ENCODE measurements around the gene BRAF. TPM values are rescaled to one million over a fixed set of nuclear protein-coding genes. Genes with fewer than 3 reads are reported as not detected.
"Not testable (repeated sequence)": the region's sequence is repeated elsewhere in the genome, so short reads cannot be mapped to it uniquely, and the experiment has no call there.

The BRAF gene
- total RNA-seq, 4 donors from 2014 or later, result 36.5 to 59.6 (median 45.4) TPM

DNA sequence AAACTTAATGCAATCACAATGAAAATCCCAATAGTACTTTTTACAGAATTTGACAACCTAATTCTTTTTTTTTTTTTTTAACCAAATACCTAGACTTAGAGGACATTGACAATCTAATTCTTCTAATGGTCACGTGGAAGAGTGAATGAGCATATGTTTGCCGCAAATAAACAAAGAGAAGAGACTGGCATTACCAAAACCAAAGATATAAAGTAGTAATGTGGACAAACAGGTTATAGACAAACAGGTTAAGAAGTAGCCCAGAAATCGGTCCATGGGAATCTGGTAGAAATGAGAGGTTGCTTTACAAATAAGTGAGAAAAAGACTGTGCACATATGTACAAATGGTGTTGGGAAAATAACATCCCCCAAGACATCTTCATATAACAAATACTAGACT lies 27.7 kb downstream of the BRAF start:
- 84 to 87% methylated on average over 3 of the region's 3 CpGs for WGBS, 2 donors
- DNase-seq (ENCODE audit: low spot score in 2 of 2), result no peak
- H3K4me3 ChIP-seq (ENCODE audit: low read depth, poor library complexity, severe bottlenecking), result no peak overlapping the region
- TF ChIP-seq, protein P1, sequence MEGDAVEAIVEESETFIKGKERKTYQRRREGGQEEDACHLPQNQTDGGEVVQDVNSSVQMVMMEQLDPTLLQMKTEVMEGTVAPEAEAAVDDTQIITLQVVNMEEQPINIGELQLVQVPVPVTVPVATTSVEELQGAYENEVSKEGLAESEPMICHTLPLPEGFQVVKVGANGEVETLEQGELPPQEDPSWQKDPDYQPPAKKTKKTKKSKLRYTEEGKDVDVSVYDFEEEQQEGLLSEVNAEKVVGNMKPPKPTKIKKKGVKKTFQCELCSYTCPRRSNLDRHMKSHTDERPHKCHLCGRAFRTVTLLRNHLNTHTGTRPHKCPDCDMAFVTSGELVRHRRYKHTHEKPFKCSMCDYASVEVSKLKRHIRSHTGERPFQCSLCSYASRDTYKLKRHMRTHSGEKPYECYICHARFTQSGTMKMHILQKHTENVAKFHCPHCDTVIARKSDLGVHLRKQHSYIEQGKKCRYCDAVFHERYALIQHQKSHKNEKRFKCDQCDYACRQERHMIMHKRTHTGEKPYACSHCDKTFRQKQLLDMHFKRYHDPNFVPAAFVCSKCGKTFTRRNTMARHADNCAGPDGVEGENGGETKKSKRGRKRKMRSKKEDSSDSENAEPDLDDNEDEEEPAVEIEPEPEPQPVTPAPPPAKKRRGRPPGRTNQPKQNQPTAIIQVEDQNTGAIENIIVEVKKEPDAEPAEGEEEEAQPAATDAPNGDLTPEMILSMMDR (IDR thresholded peaks at IDR 0.05), result no peak
- no peak for TF ChIP-seq POLR2A (IDR thresholded peaks at IDR 0.05)
- intact Hi-C loops (cut with DNase I; ENCODE audit: low total_unique reads), result no loop called here

DNA sequence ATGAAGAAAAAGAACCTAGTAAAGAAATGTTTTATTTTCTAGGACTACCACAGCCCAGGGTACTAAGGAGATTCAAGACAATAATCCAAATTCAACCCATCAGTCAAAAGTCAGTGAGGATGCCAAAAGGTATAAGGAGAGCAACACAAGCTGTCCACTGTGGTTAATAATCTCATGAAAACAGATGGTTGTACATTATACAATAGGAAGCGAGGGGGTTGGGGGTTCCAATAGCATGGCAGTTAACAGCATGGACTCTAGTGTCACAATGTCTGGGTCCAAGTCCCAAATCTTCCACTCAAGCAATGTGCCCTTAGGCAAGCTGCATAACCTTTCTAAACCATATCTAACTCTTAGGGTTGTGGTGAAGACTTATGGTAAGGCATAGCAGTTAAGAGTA lies 35.1 kb downstream of the BRAF start:
- intact Hi-C loops (cut with DNase I; ENCODE audit: low total_unique reads), result no loop called here
- DNase-seq (ENCODE audit: low spot score in 2 of 2), result no peak
- H3K4me3 ChIP-seq (ENCODE audit: low read depth, poor library complexity, severe bottlenecking), result no peak overlapping the region
- WGBS, 2 donors, result 90 to 95% methylated on average over 1 of the region's 1 CpG
- TF ChIP-seq, protein P1 (IDR thresholded peaks at IDR 0.05), result no peak

DNA sequence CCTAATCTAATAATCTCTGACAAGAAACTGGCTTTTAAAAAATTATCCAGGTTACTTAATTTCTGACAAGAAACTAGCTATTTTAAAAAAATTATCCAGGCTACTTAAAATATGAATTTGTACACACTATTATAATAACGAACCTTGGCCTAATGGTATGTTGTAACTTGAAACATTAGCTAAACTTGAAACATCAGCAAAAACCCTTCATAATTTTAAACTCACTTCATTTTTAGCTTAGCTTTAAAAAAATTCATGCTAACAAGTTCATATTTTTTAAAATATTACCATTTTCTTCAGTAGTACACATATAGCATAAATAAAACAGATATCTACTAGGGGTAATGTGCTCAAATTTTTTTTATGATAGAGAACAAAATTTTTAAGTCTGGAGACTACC lies 35.6 kb downstream of the BRAF start:
- no peak for DNase-seq (ENCODE audit: low spot score in 2 of 2)
- TF ChIP-seq, protein P1 (IDR thresholded peaks at IDR 0.05), result no peak
- TF ChIP-seq POLR2A (IDR thresholded peaks at IDR 0.05), result no peak
- whole genome bisulfite sequencing, 2 donors, result 65 to 77% methylated on average over 1 of the region's 1 CpG
- intact Hi-C loops (cut with DNase I; ENCODE audit: low total_unique reads), result no loop called here
- H3K4me3 ChIP-seq (ENCODE audit: low read depth, poor library complexity, severe bottlenecking), result no peak overlapping the region

DNA sequence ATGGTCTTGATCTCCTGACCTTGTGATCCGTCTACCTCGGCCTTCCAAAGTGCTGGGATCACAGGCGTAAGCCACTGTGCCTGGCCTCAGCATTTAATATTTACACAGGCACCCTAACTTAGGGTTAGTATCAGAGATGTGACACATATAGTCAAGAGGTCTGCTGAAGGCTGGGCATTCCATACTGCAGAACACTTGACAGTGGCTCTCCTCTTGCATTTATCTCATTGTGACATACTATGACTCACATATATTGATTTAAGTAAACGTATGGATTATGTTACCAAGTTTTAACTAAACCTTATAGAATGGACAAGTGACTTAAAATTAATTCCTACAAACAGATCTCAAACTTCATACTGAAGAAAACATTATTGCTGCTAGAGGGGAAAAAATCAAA lies 36.6 kb downstream of the BRAF start:
- intact Hi-C loops (cut with DNase I; ENCODE audit: low total_unique reads), result no loop called here
- no peak for DNase-seq (ENCODE audit: low spot score in 2 of 2)
- H3K4me3 ChIP-seq (ENCODE audit: low read depth, poor library complexity, severe bottlenecking), result no peak overlapping the region
- no peak for TF ChIP-seq POLR2A (IDR thresholded peaks at IDR 0.05)
- TF ChIP-seq, protein P1 (IDR thresholded peaks at IDR 0.05), result no peak
- 95 to 96% methylated on average over 4 of the region's 4 CpGs for WGBS, 2 donors

DNA sequence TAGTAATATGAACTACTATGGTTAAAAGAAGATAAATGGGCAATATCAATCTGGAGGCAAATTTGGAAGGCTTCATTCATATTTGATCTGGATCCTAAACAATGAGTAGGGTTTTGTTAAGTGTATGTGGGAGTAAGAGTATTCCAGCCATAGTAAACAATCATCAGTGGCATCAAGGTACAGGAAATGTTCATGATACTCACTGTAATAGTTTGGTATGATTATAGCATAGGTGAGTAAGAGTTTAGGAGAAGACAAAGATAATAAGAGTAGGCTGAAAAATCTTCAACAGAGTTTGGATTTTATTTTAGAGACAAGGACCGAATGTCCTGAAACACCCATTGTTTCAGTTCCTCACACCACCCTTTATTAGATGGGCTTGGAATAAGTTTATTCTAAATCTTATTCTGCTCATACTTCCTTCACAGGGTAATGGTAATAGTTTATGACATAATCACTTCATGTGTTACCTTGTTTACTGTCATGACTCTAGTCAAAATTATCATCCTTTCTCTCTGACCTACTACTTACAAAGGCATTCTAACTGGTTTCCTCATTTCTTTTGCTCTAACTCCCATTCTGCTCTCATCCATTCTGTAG lies 38.9 kb downstream of the BRAF start:
- 59 to 79% methylated on average over 1 of the region's 1 CpG for WGBS, 2 donors
- H3K4me3 ChIP-seq (ENCODE audit: low read depth, poor library complexity, severe bottlenecking), result no peak overlapping the region
- TF ChIP-seq, protein P1 (IDR thresholded peaks at IDR 0.05), result no peak
- TF ChIP-seq POLR2A (IDR thresholded peaks at IDR 0.05), result no peak
- no peak for DNase-seq (ENCODE audit: low spot score in 2 of 2)
- intact Hi-C loops (cut with DNase I; ENCODE audit: low total_unique reads), result no loop called here

DNA sequence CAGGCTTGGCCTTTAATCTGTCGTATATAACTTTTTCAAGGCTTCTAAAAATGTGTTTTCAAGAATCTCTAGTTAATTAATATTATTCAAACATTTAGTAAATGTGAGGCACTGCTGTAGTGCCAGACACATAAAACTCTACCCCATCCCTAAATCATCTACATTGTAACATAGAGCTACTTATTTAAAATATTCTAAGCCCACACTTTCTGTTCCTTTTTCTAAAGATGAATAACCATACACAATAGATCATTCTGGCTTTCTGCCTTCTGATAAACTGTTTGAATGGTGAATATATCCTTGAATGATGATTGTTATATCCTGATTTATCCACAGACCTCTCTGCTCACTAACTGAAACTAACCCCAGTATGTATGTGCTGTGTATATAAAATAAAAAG lies 41.4 kb downstream of the BRAF start:
- no peak overlapping the region for H3K4me3 ChIP-seq (ENCODE audit: low read depth, poor library complexity, severe bottlenecking)
- DNase-seq (ENCODE audit: low spot score in 2 of 2), result no peak
- WGBS, 2 donors, result 83 to 97% methylated on average over 1 of the region's 1 CpG
- intact Hi-C loops (cut with DNase I; ENCODE audit: low total_unique reads), result no loop called here
- no peak for TF ChIP-seq POLR2A (IDR thresholded peaks at IDR 0.05)
- TF ChIP-seq, protein P1 (IDR thresholded peaks at IDR 0.05), result no peak

DNA sequence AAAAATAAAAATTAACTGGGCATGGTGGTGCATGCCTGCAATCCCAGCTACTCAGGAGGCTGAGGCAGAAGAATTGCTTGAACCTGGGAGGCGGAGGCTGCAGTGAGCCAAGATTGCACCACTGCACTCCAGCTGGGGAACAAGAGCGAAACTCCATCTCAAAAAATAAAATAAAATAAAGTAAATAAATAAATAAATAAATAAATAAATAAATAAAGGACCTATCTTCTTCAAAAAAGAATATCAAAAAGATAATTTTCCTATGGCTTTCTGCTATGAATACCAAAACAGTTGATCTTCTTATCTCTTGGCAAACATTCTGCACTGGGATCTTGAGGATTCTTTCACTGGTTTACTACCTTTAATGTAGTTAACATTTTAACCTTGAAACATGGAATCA lies 41.9 kb downstream of the BRAF start:
- WGBS, 2 donors, result 100% methylated on average over 2 of the region's 2 CpGs
- intact Hi-C loops (cut with DNase I; ENCODE audit: low total_unique reads); H3K4me3 ChIP-seq (ENCODE audit: low read depth, poor library complexity, severe bottlenecking); DNase-seq (ENCODE audit: low spot score in 2 of 2): not testable (repeated sequence)

Data from lower leg skin (tissue), 4 donors.